Embryonic facial prominence (tissue), 1 donor: ENCODE results near the gene SMG6.
"Not testable (repeated sequence)": the region's sequence is repeated elsewhere in the genome, so short reads cannot be mapped to it uniquely, and the experiment has no call there.

Source experiments
- DNase-seq: peaks from one replicate; pipeline ENCODE4 v3.0.0-alpha.2; 2016; ENCODE audit errors: extremely low spot score

The SMG6 gene

DNA sequence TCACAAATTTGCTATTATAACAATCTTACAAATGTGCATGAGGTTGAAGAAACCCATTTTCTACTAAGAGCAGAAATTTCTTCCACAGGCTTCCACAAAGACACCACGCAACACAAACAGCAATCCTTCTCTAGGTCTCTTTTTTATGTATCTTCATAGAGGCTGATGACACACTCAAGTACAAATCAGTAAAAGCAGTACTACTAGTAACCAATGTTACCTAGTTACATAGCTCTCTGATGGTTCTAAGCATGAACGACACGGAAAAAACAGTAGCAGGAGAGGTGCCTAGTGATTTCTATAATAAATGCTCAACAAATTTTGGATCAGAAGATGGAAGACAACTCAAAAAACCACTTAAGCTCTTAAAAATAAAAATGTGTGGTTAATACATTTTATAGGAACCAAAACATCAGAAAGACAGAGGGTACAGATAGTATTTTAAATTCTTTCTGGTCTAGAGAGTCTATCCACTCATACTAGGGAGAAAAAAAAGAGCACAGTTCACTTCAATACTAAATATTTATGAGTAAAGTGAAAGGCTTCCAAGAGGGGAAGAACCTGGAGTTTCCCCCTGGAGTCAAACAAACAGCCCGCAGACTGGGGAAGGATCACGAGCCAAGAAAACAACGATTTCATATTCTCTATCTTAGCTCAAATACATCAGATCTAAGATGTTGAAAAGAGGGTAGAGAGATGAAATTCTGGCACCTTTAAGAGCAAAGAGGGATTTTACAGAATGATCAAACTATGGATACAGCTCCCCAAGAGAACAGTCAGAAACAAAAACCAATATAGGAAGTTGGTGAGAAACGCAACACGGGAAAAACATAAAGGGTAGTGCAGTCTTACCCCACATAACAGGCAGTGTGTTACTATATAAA lies 40.2 kb downstream of the SMG6 start:
- no peak for DNase-seq

DNA sequence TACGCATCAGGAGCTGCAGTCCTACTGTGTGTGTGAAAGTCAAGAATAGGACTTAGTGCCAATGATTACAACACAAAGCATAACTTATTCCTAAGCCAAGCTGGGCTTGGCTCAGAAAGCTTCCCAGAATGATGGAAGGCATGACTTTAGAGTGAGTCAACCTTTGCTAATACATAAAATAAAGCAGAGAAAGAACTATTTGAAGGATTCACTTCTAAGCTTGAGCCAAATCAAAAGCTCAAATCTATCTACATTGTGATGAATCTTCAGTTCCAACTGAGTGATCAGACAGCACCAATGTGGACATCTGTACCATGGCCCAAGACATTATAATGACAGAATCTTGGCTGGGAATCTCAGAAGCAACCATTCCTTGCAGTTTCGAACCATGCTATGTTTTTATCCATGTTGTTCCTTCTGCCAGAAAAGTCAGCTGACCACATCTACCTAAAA lies 41.4 kb downstream of the SMG6 start:
- no peak for DNase-seq

DNA sequence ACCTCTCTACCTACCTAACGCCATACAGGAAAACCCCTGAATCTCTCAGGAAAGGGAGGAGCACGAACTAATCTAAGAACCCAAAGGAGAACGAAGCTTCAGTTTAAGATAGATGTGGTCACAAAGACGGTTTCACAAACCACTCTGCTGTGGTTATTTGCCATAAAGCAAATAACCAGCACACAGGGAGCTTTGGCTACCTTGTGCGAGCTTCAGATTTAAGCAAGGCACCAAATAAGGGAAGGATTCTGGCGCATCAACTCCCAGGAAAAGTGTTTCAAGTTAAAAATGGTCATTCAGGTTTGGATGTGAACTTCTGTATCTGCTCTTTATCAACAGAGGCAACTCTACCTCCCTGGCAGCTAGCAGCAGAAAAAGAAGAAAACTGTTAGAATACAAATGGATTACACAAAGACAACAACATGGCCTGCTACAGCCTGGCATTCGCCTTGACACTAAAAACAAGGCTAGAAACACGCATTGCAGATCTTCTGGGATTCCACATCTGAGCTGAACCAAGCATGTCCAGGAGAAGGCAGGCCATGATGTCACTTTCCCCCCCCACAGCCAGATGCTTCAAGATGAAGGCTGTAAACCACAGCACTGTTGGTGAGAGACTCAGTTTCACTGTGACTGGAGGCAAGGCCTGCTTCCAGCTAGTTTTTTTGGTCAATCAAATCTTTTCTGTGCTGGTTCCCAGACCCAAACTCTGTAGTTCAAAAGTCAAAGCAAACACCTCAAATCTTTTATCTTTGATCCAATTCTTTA lies 43.6 kb downstream of the SMG6 start:
- no peak for DNase-seq

DNA sequence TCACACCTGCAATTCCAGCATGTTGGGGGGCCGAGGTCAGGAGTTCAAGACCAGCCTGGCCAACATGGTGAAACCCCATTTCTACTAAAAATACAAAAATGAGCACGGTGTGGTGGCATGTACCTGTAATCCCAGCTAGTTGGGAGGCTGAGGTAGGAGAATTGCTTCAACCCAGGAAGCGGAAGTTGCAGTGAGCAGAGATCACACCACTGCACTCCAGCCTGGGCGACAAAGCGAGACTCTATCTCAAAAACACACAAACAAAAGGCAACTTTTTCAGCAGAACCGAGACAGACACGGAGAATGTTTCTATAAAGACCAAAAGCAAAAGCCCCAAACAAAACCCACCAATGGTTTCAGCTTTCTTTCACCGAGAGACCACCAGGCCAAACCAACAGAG lies 44.8 kb downstream of the SMG6 start:
- DNase-seq = not testable (repeated sequence)

DNA sequence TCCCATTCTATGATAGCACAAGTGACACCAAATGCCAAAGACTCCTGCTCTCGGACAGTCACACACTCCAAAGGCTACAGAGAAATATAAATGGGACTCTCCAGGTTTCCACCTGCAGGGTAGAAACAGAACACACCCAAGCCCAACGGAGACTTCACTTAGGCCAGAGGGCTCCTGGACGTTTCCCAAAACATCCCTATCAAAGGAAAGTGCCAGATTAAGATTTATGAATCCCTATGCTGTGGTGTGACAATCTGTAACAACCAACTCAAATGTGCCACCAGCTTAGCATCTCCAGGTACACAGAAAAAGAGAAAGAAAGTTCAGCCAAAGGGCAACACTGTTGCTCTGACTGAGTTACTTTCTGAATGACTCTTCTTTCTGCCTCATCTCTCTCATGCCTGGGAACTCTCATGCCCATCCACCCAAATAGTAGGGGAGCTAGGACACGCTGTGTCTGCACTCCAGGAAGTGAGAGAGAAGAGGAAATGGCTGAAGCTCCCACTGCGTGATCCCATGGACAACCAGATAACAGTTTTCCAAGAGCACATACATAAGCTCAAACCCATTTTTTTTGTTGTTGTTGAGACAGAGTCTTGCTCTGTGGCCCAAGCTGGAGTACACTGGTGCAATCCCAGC lies 49.7 kb downstream of the SMG6 start:
- DNase-seq = no peak

DNA sequence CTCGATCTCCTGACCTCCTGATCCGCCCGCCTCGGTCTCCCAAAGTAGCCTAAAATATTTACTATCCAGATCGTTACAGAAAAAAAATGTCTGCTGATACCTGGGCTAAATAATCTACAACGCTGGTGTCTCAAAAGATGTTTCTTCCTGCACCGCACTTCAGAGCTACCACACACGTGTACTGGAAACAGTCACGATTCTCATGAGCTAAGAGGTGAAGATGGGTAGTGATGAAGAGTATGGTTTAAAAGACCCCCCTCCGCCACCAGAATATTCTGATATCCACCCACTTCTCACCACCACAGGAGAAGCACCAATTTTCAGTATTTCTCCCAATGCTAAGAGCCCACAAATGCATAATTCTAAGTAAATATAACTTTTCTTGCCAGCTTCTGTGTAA lies 50.2 kb downstream of the SMG6 start:
- no peak for DNase-seq

DNA sequence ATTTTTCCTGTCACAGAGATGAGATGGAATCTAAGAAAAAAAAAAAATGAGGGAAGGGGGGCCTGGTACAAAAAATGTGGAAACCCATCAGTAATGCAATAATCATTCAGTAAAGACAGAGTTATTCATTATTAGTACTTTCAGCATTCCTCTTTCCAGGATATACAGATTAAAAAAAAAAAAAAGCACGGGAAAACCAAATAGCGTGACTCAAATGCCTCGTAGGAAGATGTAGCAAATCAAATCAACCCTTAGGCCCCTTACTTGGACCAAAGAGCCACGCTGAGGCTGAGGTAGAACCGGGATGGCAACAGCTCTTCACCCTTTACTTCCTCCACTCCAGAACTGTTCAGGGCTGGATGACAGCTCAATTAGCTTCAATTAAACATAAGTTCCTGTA lies 52.5 kb downstream of the SMG6 start:
- no peak for DNase-seq

DNA sequence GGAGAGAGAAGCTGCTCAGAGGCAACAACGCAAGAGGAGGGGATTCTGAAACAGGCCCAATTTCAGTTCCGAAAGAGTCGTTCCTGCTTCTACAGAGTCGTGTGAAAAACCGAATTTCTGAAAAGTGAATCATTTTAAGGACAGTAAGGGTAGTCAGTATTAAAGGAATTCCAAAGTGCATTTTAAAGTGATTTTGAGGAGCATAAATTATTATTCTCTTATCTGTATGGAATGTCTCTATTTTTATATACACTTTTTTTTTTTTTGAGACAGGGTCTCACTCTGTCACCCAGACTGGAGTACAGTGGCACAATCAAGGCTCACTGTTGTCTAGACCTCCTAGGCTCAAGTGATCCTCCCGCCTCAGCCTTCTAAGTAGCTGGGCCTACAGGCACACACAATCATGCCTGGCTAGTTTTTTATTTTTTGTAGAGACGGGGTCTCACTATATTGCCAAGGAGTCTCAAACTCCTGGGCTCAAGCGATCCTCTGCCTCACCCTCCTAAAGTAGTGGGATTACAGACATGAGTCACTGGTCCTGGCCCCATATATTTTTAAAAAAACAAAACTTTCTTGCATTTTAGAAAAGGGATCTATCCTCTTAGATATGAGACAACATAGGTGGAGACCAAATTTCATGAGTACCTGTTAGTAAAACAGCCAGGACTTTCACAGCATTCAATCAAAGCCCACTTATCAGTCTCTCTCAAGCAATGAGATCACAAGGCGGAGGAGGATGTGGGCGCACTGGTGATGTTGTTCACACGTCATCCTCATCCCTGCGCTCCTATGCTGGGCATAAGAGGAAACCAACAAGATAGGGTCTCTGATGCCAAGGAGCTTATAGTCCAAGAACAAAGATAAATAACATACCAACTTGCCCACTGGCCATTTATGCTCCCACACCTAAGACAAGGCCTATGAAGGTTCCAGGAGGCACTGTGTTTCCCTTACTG lies 53.2 kb downstream of the SMG6 start:
- DNase-seq = no peak

DNA sequence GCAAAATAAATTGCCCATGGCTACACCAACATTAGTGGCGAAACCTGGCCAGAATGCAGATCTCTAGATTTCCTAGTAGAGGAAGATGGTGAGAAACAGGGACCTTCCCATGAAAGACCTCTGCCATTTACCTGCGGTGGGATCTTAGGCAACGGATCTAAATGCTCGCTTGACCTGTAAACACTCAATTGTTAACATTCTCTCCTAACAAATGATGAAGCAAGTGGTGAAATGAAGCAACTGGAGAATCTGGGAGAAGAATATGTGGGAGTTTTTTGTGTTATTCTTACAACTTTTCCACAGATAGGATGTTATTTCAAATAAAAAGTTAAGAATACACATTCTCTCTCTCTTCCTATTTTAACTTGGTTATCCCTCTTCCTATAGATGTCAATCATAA lies 56.6 kb downstream of the SMG6 start:
- no peak for DNase-seq

DNA sequence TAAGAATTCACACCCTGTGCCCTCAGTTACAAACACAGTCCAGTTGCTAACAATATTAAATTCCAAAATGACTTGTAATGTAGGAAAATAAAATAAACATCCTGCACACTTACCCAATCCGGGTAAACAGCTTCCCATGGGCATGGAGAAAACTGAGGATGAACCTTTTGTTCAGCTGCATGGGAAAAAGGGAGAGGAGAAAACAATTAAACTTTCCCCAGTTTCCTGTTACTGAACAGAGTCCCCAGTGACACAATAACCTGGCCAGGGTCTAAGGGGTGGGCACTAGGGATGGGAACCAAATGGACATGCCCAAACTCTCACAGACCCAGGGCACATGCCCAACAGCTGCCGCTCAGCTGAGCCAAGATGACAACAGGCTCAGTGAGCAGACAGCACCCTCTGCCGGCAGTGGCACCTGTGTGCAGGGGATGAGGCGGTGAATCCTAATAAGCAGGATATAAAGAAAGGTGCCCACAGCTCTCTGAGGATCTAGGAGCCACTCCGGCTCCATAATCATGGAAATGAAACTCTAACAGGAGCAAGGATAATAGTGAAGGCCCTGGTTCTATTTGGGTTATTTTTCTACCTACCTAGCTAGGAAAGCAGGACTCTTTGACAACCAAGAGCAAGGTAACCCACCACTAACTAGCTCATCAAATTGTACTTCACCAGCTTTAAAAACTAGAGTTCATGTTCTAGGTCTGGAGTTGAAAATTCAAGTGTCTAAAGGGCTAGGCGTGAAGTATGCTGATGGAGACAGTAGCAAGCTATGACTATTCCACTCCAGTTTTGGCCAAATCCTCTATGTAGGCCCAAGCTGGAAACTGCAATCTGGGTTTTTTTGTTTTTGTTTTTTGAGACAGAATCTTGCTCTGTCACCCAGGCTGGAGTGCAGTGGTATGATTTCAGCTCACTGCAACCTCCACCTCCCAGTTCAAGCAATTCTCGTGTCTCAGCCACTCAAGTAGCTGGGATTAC lies 58.8 kb downstream of the SMG6 start:
- DNase-seq = peak; percentile 43

DNA sequence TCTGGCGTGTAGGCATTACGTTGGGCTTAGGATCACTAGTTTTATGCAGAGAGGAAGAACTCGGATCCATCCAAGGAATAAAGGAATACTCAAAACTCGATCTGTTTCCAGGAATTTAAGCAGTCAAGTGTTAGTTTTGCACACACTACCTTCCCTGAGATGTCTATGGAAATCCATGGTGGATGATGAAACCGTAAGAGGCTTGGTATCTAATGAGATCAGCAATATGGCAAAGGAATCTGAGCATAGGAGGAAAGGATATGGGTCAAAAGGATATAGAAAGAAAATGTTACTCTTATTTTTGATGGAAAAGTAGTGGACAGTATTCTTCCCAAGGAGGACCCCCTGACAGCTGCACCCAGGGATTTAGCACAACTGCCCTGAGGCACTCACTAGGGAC lies 59.6 kb downstream of the SMG6 start:
- no peak for DNase-seq

DNA sequence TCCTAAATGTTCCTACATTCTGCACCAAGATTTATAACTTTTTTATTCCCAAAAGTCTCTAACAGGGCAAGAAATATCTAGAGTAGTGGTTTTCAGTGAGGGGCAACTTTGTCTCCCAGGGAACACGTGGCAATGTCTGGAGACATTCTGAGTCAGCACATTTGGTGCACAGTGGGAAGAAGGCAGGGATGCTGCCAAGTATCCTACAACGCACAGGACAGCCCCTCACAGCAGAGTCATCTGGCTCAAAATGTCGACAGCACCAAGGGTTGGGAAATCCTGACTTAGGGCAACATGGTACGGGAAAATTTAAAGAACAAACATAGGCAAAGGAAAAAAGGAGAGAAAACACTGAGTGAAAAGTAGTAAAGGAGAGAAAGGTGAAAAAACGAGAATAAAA lies 61.8 kb downstream of the SMG6 start:
- DNase-seq = no peak

DNA sequence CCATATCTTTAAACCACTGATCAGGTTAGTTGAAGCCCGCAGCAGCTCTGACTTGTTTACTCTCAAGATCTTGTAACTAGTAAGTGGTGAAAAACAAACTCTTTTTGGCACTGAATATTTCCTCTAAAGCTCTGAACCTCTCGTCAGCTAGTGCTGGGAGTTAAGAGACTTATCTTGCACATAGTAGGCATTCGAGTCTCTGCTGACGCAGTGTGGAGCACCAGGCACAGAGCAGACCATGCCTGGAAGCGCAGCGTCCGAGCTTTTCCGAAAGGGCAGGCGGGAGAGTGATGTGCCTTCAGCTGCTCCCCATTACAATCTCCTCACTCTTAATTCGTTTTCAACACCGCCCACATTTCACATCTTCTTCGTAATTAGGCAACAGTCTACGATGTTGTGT lies 63.0 kb downstream of the SMG6 start:
- no peak for DNase-seq

DNA sequence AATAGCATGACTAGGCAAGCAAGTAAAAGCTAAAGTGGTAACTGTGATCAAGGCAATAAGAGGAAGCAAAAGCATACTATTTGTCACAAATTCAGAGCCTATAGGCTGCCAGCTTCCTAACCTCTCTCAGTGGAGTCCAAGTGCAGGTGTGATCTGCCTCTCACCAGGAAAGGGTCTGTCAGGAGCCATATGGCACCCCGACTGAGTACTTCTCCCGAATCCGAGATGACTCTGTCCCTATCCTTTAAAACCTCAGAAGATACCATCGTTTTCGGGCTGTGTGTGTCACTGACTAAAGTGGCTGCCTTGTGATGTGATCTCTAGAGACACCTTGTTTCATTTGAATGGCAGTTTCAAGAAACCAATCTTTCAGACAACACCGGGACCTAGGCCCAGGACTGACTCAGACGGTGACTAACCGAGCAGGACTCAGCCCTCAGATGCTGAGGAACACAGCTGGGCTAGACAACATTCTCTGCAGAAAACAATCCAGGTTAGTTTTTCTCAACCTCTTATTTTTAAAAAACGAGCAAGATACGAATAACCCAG lies 63.6 kb downstream of the SMG6 start:
- DNase-seq = no peak

DNA sequence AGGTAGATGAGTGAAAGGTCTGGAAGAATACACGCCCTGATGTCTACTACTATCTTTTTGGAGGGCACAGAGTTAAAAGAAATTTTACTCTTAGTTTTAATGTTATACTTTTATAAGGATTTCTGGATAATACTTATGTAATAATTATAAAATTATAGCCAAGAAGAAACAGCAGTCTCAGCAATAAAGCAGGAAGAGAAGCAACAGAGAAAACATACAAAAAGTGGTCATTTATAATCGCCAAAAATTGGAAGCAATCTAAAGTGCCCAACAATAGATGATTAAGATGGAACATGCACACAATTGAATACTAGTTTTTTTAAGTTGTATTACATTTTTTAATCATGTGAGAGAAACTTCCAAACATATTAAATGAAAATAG lies 64.4 kb downstream of the SMG6 start:
- no peak for DNase-seq

DNA sequence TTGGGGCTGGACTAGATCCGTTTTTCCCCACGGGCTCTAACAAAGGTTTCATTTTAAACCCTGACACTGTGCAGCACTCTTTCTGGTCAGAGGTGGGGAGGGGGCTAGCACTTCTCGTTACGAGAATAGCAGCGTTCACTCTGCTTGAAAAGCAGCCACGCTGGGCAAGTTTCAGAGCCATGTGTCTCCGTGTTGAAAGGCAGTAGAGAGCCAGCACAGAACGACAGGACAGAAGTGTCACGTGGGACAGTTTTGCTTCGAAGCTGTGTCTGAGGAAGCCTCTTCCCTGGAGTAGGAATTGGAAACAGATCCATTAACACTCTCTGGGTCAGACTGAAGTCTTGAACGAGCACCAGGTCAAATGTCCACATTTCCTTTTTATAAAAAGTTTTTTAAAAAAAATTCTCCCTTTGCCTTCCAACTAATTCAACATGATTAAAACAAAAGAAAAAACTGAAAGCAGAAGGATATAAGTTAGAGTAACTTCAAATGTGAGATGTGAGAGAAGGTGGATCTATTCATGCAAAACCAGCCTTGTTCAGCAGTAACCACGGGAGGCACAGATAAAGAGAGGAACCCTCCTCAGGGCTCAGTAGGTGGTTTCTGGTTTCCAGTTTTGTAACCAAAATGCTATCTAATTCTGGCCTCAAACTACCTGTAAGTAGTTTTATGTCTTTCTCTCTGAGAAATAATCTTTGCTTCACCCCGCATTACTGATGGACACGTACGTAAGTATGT lies 65.0 kb downstream of the SMG6 start:
- no peak for DNase-seq

DNA sequence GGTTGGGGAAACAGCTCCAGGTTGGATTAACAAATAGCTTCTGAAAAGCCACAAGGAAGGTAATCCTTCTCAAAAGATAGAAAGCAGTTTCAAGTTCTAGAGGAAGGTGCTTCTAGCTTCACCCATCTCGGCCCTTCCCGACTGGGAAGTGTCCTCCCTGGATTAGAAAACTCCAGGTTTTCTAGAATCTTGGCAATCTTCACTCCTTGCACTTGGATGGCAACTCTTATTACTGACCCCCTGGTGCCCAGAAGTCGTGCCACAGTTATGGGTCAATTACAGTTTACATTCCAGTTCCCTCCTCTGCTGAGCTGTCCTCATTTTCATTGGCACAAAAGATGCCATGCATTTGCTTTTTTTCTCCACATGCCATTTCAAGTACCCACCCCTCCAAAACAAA lies 65.6 kb downstream of the SMG6 start:
- DNase-seq = no peak

DNA sequence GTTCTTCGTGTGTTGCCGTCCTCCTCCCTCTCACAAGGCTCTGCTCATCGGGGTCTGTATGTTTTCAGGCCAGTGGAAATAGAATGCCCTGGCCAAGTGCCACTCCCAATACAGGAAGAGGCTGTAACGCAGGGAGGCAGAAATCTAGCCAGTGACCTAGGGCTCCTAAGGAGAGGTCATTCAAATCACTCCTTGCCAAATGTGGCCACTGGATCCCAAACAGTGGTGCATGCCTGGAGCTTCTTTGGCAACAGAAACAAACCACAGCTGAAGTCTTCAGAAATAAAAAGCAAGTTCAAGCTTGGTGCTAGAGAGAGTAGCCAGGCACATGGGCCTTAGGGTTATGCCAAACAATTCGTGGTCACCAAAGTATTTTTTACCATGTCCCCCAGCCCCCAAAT lies 66.1 kb downstream of the SMG6 start:
- DNase-seq = no peak

DNA sequence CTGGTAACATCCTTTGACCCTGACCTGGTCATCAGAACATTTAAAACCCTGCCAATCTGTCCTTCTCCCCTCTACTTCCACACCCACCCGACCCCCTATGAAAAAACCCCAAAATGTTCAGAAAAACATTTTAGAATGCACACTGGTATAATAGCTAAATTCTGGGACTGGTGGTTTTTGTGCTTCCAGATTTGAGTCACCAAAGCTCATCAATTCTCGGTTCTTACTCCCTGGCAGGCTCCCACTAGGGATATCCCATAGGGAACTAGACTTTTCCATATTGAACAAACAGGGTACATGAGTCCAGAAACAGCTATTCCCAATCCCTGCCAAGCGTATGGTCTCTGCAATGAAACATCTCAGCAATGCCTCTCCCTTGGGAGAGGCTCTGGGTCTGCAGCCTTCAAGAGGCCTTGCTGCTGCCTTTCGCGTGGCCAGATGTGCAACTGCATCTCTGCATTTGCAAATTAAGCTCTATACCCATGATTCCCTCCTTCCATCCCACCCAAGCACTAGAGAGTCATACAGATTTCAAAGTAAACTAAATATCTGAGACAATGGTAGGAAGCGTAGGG lies 67.7 kb downstream of the SMG6 start:
- no peak for DNase-seq
